SU-DHL-6 (cell line): ENCODE measurements around the gene C1QTNF6.

Experiments used
- H2AFZ ChIP-seq: fragments of 200-600 bp; sonication (generic); 2 replicates; pipeline ENCODE4 v1.6.1; 2014; ENCODE audit warnings: low read depth, mild to moderate bottlenecking, moderate library complexity, mixed read lengths, antibody characterized with exemption, low read length; ENCODE audit not compliant: severe bottlenecking
- H3F3A ChIP-seq: fragments of 200-600 bp; shearing (Covaris generic); 2 replicates; pipeline ENCODE4 v1.6.0; 2016; ENCODE audit warnings: antibody characterized with exemption, mild to moderate bottlenecking; ENCODE audit not compliant: insufficient read depth
- H3K27ac ChIP-seq: fragments of 200-600 bp; sonication (generic); 2 replicates; pipeline ENCODE4 v1.5.1; 2016; ENCODE audit warnings: low read depth, mild to moderate bottlenecking, low read length, moderate library complexity, mixed read lengths
- H3K27me3 ChIP-seq: fragments of 200-600 bp; sonication (generic), shearing (Covaris generic); 2 replicates; pipeline ENCODE4 v1.6.0; 2014; ENCODE audit warnings: mild to moderate bottlenecking, low read length
- H3K36me3 ChIP-seq: fragments of 200-600 bp; sonication (generic); 2 replicates; pipeline ENCODE4 v1.6.1; 2014; ENCODE audit warnings: mild to moderate bottlenecking, low read length, mixed read lengths
- H3K4me2 ChIP-seq: fragments of 300-600, 200-600 bp; shearing (Covaris generic), sonication (generic); 2 replicates; pipeline ENCODE4 v1.6.0; 2014; ENCODE audit warnings: low read length, low read depth, mild to moderate bottlenecking; ENCODE audit not compliant: poor library complexity, severe bottlenecking
- H3K4me3 ChIP-seq: fragments of 200-600 bp; sonication (generic); 2 replicates; pipeline ENCODE4 v1.5.1; 2014; ENCODE audit warnings: antibody characterized with exemption, low read length, mild to moderate bottlenecking, mixed read lengths; ENCODE audit not compliant: insufficient read depth, poor library complexity, severe bottlenecking
- H3K79me2 ChIP-seq: fragments of 200-600 bp; sonication (generic); 2 replicates; pipeline ENCODE4 v1.6.1; 2014; ENCODE audit warnings: mild to moderate bottlenecking, low read length, moderate library complexity; ENCODE audit not compliant: insufficient read depth
- H3K9ac ChIP-seq: fragments of 200-600 bp; sonication (generic); 2 replicates; pipeline ENCODE4 v1.7.0; 2014; ENCODE audit warnings: mild to moderate bottlenecking, low read length
- H3K9me2 ChIP-seq: fragments of 200-600 bp; sonication (generic); replicated peaks from 2 replicates; pipeline ENCODE4 v1.6.1; 2014; ENCODE audit warnings: low read length; ENCODE audit not compliant: insufficient read depth
- H3K9me3 ChIP-seq: fragments of 200-600 bp; sonication (generic); 2 replicates; pipeline ENCODE4 v1.6.1; 2014; ENCODE audit warnings: low read length, mixed read lengths; ENCODE audit not compliant: insufficient read depth
- H4K20me1 ChIP-seq: fragments of 200-600 bp; sonication (generic); 2 replicates; pipeline ENCODE4 v1.6.1; 2014; ENCODE audit warnings: low read depth, mild to moderate bottlenecking, antibody characterized with exemption, low read length, moderate library complexity, mixed read lengths
- EZH2phosphoT487 ChIP-seq: fragments of 200-600 bp; sonication (generic), shearing (Covaris generic); conservative IDR thresholded peaks from 2 replicates; pipeline ENCODE4 v1.6.1; 2018; ENCODE audit warnings: mild to moderate bottlenecking, antibody characterized with exemption, low read length, moderate library complexity, mixed read lengths
- TF ChIP-seq, protein P1 (sequence below): fragments of 200-600 bp; sonication (generic); IDR thresholded peaks from one replicate; pipeline ENCODE4 v1.5.1; 2017; ENCODE audit warnings: antibody characterized with exemption, mild to moderate bottlenecking, low read length, moderate library complexity; ENCODE audit not compliant: insufficient read depth, poor library complexity, severe bottlenecking

Gene C1QTNF6

GRCh38 chr22:37144180-37144554 is 43.9 kb downstream of the C1QTNF6 start:
- H3K27ac ChIP-seq: no peak overlapping the region
- H3K36me3 ChIP-seq: no peaks in the 10 kb centered on the region
- no peak overlapping the region for H3K9ac ChIP-seq
- no peak overlapping the region for H3K4me2 ChIP-seq
- H3F3A ChIP-seq: no peaks in the 10 kb centered on the region
- H3K79me2 ChIP-seq: no peaks in the 10 kb centered on the region
- no peak overlapping the region for H2AFZ ChIP-seq
- no peaks in the 10 kb centered on the region for H3K27me3 ChIP-seq
- no peaks in the 10 kb centered on the region for H4K20me1 ChIP-seq
- no peaks in the 10 kb centered on the region for H3K9me2 ChIP-seq
- H3K4me3 ChIP-seq: no peak overlapping the region
- TF ChIP-seq, protein P1, sequence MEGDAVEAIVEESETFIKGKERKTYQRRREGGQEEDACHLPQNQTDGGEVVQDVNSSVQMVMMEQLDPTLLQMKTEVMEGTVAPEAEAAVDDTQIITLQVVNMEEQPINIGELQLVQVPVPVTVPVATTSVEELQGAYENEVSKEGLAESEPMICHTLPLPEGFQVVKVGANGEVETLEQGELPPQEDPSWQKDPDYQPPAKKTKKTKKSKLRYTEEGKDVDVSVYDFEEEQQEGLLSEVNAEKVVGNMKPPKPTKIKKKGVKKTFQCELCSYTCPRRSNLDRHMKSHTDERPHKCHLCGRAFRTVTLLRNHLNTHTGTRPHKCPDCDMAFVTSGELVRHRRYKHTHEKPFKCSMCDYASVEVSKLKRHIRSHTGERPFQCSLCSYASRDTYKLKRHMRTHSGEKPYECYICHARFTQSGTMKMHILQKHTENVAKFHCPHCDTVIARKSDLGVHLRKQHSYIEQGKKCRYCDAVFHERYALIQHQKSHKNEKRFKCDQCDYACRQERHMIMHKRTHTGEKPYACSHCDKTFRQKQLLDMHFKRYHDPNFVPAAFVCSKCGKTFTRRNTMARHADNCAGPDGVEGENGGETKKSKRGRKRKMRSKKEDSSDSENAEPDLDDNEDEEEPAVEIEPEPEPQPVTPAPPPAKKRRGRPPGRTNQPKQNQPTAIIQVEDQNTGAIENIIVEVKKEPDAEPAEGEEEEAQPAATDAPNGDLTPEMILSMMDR: no peak
- TF ChIP-seq EZH2phosphoT487: no peak
- no peaks in the 10 kb centered on the region for H3K9me3 ChIP-seq

- TF ChIP-seq, protein P1: no peak
- TF ChIP-seq EZH2phosphoT487: no peak
- H3K27me3 ChIP-seq: no peaks in the 10 kb centered on the region
- H3K27ac ChIP-seq: no peak overlapping the region
- H2AFZ ChIP-seq: no peak overlapping the region
- H3K9me2 ChIP-seq: no peaks in the 10 kb centered on the region
- H3K36me3 ChIP-seq: no peaks in the 10 kb centered on the region
- H3K9me3 ChIP-seq: no peaks in the 10 kb centered on the region
- H3K4me3 ChIP-seq: no peak overlapping the region
- no peaks in the 10 kb centered on the region for H3K79me2 ChIP-seq
- no peak overlapping the region for H3K9ac ChIP-seq
- no peak overlapping the region for H3K4me2 ChIP-seq
- no peaks in the 10 kb centered on the region for H4K20me1 ChIP-seq
- H3F3A ChIP-seq: no peaks in the 10 kb centered on the region
Observed at GRCh38 chr22:37141971-37142370, 46.1 kb downstream of the C1QTNF6 start.

- Histone ChIP-seq H3K36me3 (no peaks in the 10 kb centered on the region), H3K9ac (no peak overlapping the region), H4K20me1 (no peaks in the 10 kb centered on the region), H3K9me3 (no peaks in the 10 kb centered on the region), H3K4me3 (no peak overlapping the region), H3K9me2 (no peaks in the 10 kb centered on the region), H3K4me2 (no peak overlapping the region), H3F3A (no peaks in the 10 kb centered on the region), H3K79me2 (no peaks in the 10 kb centered on the region), H2AFZ (no peak overlapping the region), H3K27ac (no peak overlapping the region), H3K27me3 (no peaks in the 10 kb centered on the region)
- no peak for TF ChIP-seq EZH2phosphoT487
- TF ChIP-seq, protein P1: no peak
Observed at GRCh38 chr22:37141476-37141875, 46.6 kb downstream of the C1QTNF6 start.
